SU-DHL-6 (cell line): ENCODE results near the gene FN1.

Experiments
- H2AFZ ChIP-seq: fragments of 200-600 bp; sonication (generic); 2 replicates; pipeline ENCODE4 v1.6.1; 2014; ENCODE audit warnings: low read depth, mild to moderate bottlenecking, moderate library complexity, mixed read lengths, antibody characterized with exemption, low read length; ENCODE audit not compliant: severe bottlenecking
- H3F3A ChIP-seq: fragments of 200-600 bp; shearing (Covaris generic); 2 replicates; pipeline ENCODE4 v1.6.0; 2016; ENCODE audit warnings: antibody characterized with exemption, mild to moderate bottlenecking; ENCODE audit not compliant: insufficient read depth
- H3K27ac ChIP-seq: fragments of 200-600 bp; sonication (generic); 2 replicates; pipeline ENCODE4 v1.5.1; 2016; ENCODE audit warnings: low read depth, mild to moderate bottlenecking, low read length, moderate library complexity, mixed read lengths
- H3K27me3 ChIP-seq: fragments of 200-600 bp; sonication (generic), shearing (Covaris generic); 2 replicates; pipeline ENCODE4 v1.6.0; 2014; ENCODE audit warnings: mild to moderate bottlenecking, low read length
- H3K36me3 ChIP-seq: fragments of 200-600 bp; sonication (generic); 2 replicates; pipeline ENCODE4 v1.6.1; 2014; ENCODE audit warnings: mild to moderate bottlenecking, low read length, mixed read lengths
- H3K4me2 ChIP-seq: fragments of 300-600, 200-600 bp; shearing (Covaris generic), sonication (generic); 2 replicates; pipeline ENCODE4 v1.6.0; 2014; ENCODE audit warnings: low read length, low read depth, mild to moderate bottlenecking; ENCODE audit not compliant: poor library complexity, severe bottlenecking
- H3K4me3 ChIP-seq: fragments of 200-600 bp; sonication (generic); 2 replicates; pipeline ENCODE4 v1.5.1; 2014; ENCODE audit warnings: antibody characterized with exemption, low read length, mild to moderate bottlenecking, mixed read lengths; ENCODE audit not compliant: insufficient read depth, poor library complexity, severe bottlenecking
- H3K79me2 ChIP-seq: fragments of 200-600 bp; sonication (generic); 2 replicates; pipeline ENCODE4 v1.6.1; 2014; ENCODE audit warnings: mild to moderate bottlenecking, low read length, moderate library complexity; ENCODE audit not compliant: insufficient read depth
- H3K9ac ChIP-seq: fragments of 200-600 bp; sonication (generic); 2 replicates; pipeline ENCODE4 v1.7.0; 2014; ENCODE audit warnings: mild to moderate bottlenecking, low read length
- H3K9me2 ChIP-seq: fragments of 200-600 bp; sonication (generic); replicated peaks from 2 replicates; pipeline ENCODE4 v1.6.1; 2014; ENCODE audit warnings: low read length; ENCODE audit not compliant: insufficient read depth
- H3K9me3 ChIP-seq: fragments of 200-600 bp; sonication (generic); 2 replicates; pipeline ENCODE4 v1.6.1; 2014; ENCODE audit warnings: low read length, mixed read lengths; ENCODE audit not compliant: insufficient read depth
- H4K20me1 ChIP-seq: fragments of 200-600 bp; sonication (generic); 2 replicates; pipeline ENCODE4 v1.6.1; 2014; ENCODE audit warnings: low read depth, mild to moderate bottlenecking, antibody characterized with exemption, low read length, moderate library complexity, mixed read lengths
- EZH2phosphoT487 ChIP-seq: fragments of 200-600 bp; sonication (generic), shearing (Covaris generic); conservative IDR thresholded peaks from 2 replicates; pipeline ENCODE4 v1.6.1; 2018; ENCODE audit warnings: mild to moderate bottlenecking, antibody characterized with exemption, low read length, moderate library complexity, mixed read lengths
- TF ChIP-seq, protein P1 (sequence below): fragments of 200-600 bp; sonication (generic); IDR thresholded peaks from one replicate; pipeline ENCODE4 v1.5.1; 2017; ENCODE audit warnings: antibody characterized with exemption, mild to moderate bottlenecking, low read length, moderate library complexity; ENCODE audit not compliant: insufficient read depth, poor library complexity, severe bottlenecking

The FN1 gene

DNA sequence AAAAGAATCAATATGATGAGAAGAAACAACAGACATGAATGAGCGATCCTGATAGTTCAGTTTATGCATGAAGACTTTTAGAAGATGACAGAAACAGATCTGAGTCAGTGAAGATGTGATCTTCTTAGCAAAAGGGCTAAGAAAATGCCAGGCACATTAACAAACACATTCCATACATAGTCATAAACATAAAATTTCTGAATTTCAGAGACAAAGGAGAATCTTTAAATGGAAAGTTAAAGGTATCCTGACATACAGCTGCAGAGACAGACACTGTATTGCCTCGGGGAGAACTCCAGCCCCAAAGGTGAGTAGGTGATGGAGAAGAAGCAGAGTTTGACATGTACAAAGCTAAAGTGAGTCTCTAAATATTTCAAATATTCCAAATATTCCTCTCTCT is 40.6 kb upstream of the FN1 start:
- Histone ChIP-seq H3K9me3 (no peaks in the 10 kb centered on the region), H3K27me3 (no peaks in the 10 kb centered on the region), H4K20me1 (no peaks in the 10 kb centered on the region), H3K79me2 (no peaks in the 10 kb centered on the region), H3K4me2 (no peak overlapping the region), H3K36me3 (no peaks in the 10 kb centered on the region), H3F3A (no peaks in the 10 kb centered on the region), H3K27ac (no peak overlapping the region), H2AFZ (no peak overlapping the region), H3K9me2 (no peaks in the 10 kb centered on the region), H3K9ac (no peak overlapping the region), H3K4me3 (no peak overlapping the region)
- no peak for TF ChIP-seq EZH2phosphoT487
- TF ChIP-seq, protein P1, sequence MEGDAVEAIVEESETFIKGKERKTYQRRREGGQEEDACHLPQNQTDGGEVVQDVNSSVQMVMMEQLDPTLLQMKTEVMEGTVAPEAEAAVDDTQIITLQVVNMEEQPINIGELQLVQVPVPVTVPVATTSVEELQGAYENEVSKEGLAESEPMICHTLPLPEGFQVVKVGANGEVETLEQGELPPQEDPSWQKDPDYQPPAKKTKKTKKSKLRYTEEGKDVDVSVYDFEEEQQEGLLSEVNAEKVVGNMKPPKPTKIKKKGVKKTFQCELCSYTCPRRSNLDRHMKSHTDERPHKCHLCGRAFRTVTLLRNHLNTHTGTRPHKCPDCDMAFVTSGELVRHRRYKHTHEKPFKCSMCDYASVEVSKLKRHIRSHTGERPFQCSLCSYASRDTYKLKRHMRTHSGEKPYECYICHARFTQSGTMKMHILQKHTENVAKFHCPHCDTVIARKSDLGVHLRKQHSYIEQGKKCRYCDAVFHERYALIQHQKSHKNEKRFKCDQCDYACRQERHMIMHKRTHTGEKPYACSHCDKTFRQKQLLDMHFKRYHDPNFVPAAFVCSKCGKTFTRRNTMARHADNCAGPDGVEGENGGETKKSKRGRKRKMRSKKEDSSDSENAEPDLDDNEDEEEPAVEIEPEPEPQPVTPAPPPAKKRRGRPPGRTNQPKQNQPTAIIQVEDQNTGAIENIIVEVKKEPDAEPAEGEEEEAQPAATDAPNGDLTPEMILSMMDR: no peak

DNA sequence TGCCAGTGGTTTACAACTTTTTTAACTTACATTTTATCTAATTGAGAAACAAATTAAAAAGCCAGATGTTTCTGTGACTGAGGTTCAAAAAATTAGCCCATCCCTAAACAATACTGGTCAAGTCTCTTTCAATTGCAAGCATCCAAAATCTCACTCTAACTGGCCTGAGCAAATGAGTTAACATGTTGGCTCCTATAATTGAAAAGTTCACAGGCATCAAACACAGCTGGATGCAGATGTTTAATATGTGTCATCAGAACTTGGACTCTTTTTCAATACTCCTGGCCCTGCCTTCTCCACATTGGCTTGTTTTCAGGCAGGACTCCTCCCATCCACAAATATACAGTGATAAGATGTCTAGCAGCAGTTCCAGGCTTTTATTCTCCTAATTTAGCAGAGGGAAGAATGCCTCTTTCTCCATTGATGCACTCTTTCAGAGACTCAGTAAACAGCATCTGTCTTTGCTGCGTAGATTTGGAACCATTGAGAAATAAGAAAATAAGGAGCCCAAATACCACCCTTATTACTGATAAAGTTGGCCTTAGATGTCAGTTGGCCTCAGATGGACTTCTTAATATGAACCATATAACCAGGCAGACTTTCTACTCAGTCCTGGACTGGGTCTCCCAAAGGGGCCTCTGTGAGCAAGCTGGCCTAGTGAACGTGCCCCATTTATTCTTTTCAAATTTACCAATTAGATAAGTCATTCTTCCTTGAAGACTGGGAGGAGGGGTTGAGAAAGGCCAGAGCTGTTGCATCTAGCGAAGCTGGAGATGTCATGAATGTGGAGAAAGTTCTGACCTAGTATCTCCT is 30.4 kb upstream of the FN1 start:
- no peak overlapping the region for H2AFZ ChIP-seq

DNA sequence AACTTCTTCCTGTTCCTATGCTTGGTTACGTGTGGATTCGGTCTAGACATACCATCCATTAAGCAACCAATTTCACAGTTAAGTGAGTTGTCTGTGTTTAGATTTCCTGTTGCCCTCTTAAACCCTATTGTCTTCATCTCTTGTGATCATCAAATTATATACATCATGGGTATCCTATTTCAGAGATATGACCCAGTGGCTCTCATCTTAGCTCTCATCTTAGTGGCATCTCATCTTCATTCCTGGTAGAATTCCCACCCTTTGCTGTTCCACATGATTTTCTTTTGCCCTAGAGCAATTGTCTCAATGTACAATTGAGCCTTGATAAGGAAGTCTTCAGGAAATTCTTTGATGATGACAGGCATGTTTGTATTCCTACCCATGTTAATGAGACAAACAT is 29.4 kb upstream of the FN1 start:
- H3F3A ChIP-seq: no peaks in the 10 kb centered on the region
- H2AFZ ChIP-seq: no peak overlapping the region
- H4K20me1 ChIP-seq: no peaks in the 10 kb centered on the region
- H3K79me2 ChIP-seq: no peaks in the 10 kb centered on the region
- H3K27ac ChIP-seq: no peak overlapping the region
- H3K9me3 ChIP-seq: no peaks in the 10 kb centered on the region
- H3K36me3 ChIP-seq: no peaks in the 10 kb centered on the region
- H3K9ac ChIP-seq: no peak overlapping the region
- H3K4me2 ChIP-seq: no peak overlapping the region
- TF ChIP-seq, protein P1: no peak
- TF ChIP-seq EZH2phosphoT487: no peak
- H3K27me3 ChIP-seq: no peaks in the 10 kb centered on the region
- no peak overlapping the region for H3K4me3 ChIP-seq
- no peaks in the 10 kb centered on the region for H3K9me2 ChIP-seq

More for the DNA sequence above, 30.4 kb upstream of the FN1 start:
- no peaks in the 10 kb centered on the region for H3K27me3 ChIP-seq
- H3K9me3 ChIP-seq: no peaks in the 10 kb centered on the region
- no peaks in the 10 kb centered on the region for H3K36me3 ChIP-seq
- H3K27ac ChIP-seq: no peak overlapping the region
- H3K79me2 ChIP-seq: no peaks in the 10 kb centered on the region
- H3F3A ChIP-seq: no peaks in the 10 kb centered on the region
- H3K9ac ChIP-seq: no peak overlapping the region
- no peak overlapping the region for H3K4me3 ChIP-seq
- TF ChIP-seq, protein P1: no peak
- no peak for TF ChIP-seq EZH2phosphoT487
- H3K4me2 ChIP-seq: no peak overlapping the region
- H4K20me1 ChIP-seq: no peaks in the 10 kb centered on the region
- no peaks in the 10 kb centered on the region for H3K9me2 ChIP-seq
